Nucleus accumbens (tissue), 56 donors: ENCODE measurements around the gene LEFTY2.
"Not testable (repeated sequence)": the region's sequence is repeated elsewhere in the genome, so short reads cannot be mapped to it uniquely, and the experiment has no call there.

Experiments used
- DNase-seq, 56 donors: peaks; one replicate each; lab custom pipeline; 2025; lab: John Stamatoyannopoulos, UW

The LEFTY2 gene

DNA sequence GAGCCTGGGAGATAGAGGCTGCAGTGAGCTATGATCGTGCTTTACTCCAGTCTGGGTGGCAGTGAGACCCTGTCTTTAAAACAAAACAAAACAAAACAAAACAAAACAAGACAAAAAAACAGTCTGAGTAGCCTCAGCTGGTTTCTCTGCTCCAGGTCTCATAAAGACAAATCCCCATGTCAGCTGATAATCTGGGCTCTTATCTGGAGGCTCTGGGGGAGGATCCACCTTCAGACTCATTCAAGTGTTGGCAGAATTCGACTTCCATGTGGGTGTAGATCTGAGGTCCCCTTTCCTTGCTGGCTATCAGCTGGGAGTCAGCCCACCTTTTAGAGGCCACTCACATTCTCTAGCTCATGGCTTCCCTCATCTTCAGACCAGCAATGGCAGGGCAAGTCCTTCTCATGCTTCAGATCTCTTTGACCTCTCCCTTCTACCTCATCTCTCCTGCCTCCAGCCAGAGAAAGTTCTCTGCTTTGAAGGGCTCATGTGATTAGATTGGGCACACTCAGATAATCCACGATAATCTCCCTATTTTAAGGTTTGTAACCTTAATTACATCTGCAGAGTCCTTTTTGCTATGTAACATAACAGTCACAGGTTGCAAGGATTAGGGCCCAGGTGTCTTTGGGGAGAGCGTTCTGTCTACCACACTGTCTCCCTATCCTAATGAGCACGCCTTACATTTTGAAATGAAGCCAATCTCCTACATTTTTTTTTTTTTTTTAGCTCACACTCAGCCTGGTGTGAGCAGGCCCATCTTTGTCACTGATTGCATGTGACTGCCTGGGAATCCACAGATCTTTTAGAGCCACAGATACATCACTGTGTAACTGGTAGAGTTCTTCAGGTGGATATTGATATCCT, 9.5 kb downstream of the LEFTY2 start:
- DNase-seq = no peak

GRCh38 chr1:225930566-225930965, 10.5 kb downstream of the LEFTY2 start:
- DNase-seq = no peak

DNA sequence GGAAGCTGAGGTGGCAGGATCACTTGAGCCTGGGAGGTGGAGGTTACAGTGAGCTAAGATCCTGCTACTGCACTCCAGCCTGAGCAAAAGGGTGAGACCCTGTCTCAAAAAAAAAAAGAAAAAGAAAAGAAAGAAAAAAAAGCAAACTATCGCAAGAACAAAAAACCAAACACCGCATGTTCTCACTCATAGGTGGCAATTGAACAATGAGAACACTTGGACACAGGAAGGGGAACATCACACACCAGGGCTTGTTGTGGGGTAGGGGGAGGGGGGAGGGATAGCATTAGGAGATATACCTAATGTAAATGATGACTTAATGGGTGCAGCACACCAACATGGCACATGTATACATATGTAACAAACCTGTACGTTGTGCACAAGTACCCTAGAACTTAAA, 11.6 kb downstream of the LEFTY2 start:
- DNase-seq = not testable (repeated sequence)

DNA sequence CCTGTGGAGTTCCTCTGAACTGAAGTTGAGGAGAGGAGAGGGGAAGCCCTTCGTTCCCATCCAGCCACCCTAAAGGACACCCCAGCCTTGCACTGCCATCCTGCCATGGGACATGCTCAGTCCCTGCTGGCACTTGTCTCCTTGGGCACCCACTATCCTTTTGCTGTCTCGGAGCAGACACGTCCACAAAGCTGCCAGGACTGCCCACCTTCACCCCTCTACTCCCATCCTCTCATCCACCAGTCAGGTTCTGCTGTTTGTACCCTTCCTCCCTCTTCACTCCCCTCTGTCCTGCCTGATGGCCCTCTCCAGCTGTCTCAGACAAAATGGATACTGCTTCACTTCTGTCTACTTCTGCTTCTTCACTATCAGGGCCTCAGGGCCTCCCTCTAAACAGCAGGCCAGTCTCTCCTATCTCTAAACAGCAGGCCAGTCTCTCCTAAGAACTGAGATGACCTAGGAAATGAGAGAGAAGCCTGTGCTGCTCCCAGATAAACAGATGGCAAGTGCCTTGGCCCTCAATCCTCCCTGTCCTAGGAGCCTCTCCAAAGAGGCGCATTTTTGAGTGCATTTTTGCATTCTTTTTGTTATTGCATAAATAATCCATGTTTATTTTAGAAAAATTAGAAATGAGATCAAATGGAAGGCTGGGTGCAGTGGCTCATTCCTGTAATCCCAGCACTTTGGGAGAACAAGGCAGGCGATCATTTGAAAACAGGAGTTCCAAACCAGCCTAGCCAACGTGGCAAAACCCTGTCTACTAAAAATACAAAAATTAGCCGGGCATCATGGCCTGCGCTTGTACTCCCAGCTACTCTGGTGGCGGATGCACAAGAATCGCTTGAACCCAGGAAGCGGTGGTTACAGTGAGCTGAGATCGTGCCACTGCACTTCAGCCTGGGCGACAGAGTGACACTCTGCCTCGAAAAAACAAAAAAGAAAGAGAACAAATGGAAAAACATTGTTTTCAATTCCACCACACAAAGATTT, 12.5 kb downstream of the LEFTY2 start:
- DNase-seq = no peak

GRCh38 chr1:225926551-225927113, 14.4 kb downstream of the LEFTY2 start:
- no peak for DNase-seq

- DNase-seq = peak; percentile 57 to 97 (median 93)
Observed at GRCh38 chr1:225923692-225924555, 17.1 kb downstream of the LEFTY2 start, which contains the start of gene PYCR2. PYCR2 (minus strand) TSS chr1:225924250; CDS start chr1:225924110, 140 bp downstream.

GRCh38 chr1:225923381-225923691, 17.7 kb downstream of the LEFTY2 start:
- DNase-seq = peak in 1 of 56 donors; percentile 42

DNA sequence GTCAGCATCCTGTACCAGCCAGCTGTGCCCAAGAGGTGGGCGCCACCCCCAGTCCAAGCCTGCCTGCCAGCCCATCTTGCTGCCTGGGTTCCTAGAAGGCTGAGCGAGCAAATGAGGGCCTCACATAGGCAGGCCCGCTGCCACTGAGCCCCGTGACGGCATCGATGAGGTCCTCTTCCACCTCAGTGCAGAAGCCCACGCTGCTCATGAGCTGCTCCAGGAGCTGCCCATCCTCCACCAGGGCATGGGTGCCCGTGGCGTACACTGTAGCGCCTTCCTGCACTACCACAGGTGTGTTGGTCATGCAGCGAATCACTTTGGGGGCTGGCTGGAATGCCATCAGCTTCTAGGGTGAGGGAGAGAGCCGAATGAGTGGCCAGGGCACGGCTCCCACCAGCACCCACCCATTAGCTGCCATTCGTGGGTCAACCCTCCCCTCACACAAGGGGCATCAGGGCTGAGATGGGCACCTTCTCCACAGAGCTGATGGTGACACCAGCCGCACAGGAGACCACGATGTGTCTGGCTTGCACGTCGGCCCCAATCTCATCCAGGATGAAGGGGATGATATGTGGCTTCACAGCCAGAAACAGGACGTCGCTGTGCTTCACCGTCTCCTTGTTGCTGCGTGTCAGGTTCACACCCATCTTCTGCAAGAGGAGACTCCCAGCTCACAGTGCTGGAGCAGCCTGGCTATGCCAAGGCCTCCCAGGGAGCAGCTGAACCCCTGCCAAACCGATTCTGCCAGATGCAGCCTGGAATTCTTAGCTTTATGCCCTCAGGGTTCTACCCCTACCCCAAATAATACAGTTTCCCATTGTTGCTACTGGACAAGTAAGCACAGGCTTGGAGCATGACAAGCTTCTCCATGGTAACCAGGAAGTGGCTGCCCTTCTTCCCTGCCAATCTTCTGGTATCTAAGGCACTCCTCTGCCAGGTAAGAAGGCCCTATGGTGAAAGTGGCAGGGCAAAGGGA, 19.0 kb downstream of the LEFTY2 start:
- DNase-seq = peak in 1 of 56 donors; percentile 16

GRCh38 chr1:225919906-225920305, 21.1 kb downstream of the LEFTY2 start:
- peak in 54 of 56 donors; percentile 17 to 94 (median 79) for DNase-seq

DNA sequence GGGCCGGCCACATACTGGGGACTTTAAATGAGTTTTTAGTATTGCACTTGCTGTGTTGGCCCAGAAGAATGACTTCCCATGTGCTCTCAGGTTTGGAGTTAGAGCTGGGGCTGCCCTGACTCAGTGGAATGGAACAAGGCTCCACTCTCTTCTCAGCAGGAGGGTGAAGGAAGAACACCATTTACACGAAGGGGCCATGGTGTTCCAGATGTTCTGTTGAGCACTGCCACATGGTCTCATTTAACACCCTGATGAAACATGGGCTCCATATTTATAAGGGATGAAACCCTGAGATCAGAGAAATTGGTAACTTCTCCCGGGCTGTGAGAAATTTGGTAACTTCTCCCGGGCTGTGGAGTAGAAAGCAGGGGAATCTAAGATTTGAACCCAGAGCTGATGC, 22.7 kb downstream of the LEFTY2 start:
- DNase-seq = no peak

GRCh38 chr1:225917536-225917935, 23.5 kb downstream of the LEFTY2 start:
- no peak for DNase-seq

GRCh38 chr1:225917101-225917500, 23.9 kb downstream of the LEFTY2 start:
- no peak for DNase-seq

- peak in 8 of 56 donors; percentile 6 to 48 (median 28) for DNase-seq
Observed at GRCh38 chr1:225915538-225915991, 25.5 kb downstream of the LEFTY2 start.

GRCh38 chr1:225914947-225915346, 26.1 kb downstream of the LEFTY2 start:
- DNase-seq = peak in 1 of 56 donors; percentile 2

DNA sequence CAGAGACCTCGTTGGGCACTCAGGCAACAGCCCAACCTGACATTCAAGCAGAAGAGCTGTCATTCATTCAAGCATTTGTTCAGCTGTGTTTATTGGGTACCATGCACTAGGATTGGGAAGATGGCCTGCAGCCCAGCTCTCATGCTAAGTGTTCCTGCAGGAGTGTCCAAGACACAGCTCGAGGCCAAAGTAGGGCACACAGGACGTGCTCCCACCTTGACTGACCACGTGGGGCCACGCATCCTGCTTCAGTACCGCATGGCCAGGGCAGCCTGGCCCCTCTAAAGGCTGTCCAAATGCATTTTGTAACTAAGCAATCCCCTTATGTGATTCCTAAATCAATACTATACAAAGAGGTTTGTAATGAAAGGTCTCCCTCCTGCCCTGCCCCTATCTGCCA, 26.6 kb downstream of the LEFTY2 start:
- no peak for DNase-seq

- DNase-seq = peak in 38 of 56 donors; percentile 11 to 70 (median 32)
Observed at GRCh38 chr1:225911191-225912130, 29.6 kb downstream of the LEFTY2 start.

DNA sequence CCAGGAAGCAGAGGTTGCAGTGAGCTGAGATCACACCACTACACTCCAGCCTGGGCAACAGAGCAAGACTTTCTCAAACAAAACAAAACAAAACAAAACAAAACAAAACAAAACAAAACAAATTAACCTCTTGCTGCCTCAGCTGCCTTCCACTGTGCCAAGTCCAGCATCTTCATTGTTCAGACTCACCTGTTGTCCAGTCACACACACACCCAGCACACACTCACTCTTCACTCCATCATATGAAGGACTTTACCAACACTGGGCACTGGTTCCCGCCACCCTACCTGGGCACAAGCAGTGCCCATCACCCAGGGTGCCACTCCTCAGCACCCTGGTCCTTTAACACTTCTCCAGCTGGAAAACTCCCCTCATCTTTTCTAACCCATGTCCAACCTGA, 31.5 kb downstream of the LEFTY2 start:
- no peak for DNase-seq
